Neural cell (in vitro differentiated cells): ENCODE results near the gene ARFRP1.
"Not testable (repeated sequence)": the region's sequence is repeated elsewhere in the genome, so short reads cannot be mapped to it uniquely, and the experiment has no call there.

Source experiments
- EP300 ChIP-seq: fragments of 450-650 bp; conservative IDR thresholded peaks from 2 replicates; pipeline ENCODE4 v1.6.1; 2014; ENCODE audit warnings: antibody characterized with exemption, mild to moderate bottlenecking, moderate library complexity; ENCODE audit not compliant: poor library complexity, severe bottlenecking
- EZH2 ChIP-seq: fragments of 200-600, 300-800 bp; shearing (Covaris generic), sonication (generic); IDR thresholded peaks from 2 replicates; pipeline ENCODE4 v1.6.1; 2014; ENCODE audit warnings: antibody characterized with exemption, low read length, borderline replicate concordance, mild to moderate bottlenecking; ENCODE audit not compliant: insufficient read depth, poor library complexity, severe bottlenecking
- POLR2AphosphoS5 ChIP-seq: IDR thresholded peaks from 2 replicates; pipeline ENCODE4 v1.6.1; 2012
- TF ChIP-seq, protein P1 (sequence below): fragments of 450-650 bp; IDR thresholded peaks from 2 replicates; pipeline ENCODE4 v1.5.1; 2014; ENCODE audit warnings: antibody characterized with exemption, mild to moderate bottlenecking, moderate library complexity; ENCODE audit not compliant: poor library complexity, severe bottlenecking
- TF ChIP-seq, protein P2 (sequence below): IDR thresholded peaks from 2 replicates; pipeline ENCODE4 v1.6.1; 2012; ENCODE audit warnings: borderline replicate concordance

DNA sequence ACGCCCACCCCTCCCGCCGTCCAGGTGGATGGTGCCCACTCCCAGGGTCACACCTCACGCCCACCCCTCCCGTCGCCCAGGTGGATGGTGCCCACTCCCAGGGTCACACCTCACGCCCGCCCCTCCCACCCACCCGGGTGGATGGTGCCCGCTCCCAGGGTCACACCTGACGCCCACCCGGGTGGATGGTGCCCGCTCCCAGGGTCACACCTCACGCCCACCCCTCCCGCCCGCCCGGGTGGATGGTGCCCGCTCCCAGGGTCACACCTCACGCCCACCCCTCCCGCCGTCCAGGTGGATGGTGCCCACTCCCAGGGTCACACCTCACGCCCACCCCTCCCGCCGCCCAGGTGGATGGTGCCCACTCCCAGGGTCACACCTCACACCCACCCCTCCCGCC, 57.3 kb downstream of the ARFRP1 start:
- TF ChIP-seq, protein P1, sequence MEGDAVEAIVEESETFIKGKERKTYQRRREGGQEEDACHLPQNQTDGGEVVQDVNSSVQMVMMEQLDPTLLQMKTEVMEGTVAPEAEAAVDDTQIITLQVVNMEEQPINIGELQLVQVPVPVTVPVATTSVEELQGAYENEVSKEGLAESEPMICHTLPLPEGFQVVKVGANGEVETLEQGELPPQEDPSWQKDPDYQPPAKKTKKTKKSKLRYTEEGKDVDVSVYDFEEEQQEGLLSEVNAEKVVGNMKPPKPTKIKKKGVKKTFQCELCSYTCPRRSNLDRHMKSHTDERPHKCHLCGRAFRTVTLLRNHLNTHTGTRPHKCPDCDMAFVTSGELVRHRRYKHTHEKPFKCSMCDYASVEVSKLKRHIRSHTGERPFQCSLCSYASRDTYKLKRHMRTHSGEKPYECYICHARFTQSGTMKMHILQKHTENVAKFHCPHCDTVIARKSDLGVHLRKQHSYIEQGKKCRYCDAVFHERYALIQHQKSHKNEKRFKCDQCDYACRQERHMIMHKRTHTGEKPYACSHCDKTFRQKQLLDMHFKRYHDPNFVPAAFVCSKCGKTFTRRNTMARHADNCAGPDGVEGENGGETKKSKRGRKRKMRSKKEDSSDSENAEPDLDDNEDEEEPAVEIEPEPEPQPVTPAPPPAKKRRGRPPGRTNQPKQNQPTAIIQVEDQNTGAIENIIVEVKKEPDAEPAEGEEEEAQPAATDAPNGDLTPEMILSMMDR, result not testable (repeated sequence)
- TF ChIP-seq EP300, EZH2, POLR2AphosphoS5: not testable (repeated sequence)
- TF ChIP-seq, protein P2, sequence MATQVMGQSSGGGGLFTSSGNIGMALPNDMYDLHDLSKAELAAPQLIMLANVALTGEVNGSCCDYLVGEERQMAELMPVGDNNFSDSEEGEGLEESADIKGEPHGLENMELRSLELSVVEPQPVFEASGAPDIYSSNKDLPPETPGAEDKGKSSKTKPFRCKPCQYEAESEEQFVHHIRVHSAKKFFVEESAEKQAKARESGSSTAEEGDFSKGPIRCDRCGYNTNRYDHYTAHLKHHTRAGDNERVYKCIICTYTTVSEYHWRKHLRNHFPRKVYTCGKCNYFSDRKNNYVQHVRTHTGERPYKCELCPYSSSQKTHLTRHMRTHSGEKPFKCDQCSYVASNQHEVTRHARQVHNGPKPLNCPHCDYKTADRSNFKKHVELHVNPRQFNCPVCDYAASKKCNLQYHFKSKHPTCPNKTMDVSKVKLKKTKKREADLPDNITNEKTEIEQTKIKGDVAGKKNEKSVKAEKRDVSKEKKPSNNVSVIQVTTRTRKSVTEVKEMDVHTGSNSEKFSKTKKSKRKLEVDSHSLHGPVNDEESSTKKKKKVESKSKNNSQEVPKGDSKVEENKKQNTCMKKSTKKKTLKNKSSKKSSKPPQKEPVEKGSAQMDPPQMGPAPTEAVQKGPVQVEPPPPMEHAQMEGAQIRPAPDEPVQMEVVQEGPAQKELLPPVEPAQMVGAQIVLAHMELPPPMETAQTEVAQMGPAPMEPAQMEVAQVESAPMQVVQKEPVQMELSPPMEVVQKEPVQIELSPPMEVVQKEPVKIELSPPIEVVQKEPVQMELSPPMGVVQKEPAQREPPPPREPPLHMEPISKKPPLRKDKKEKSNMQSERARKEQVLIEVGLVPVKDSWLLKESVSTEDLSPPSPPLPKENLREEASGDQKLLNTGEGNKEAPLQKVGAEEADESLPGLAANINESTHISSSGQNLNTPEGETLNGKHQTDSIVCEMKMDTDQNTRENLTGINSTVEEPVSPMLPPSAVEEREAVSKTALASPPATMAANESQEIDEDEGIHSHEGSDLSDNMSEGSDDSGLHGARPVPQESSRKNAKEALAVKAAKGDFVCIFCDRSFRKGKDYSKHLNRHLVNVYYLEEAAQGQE, result not testable (repeated sequence)
